Measurements from ENCODE around the gene TOM1L2.

TOM1L2 gene

GRCh38 chr17:17954079-17954478 is 18.1 kb downstream of the TOM1L2 start:
- Histone ChIP-seq H3K27ac (no peak overlapping the region), H3K9me3 (no peaks in the 10 kb centered on the region), H3K4me3 (ENCODE audit: low read depth in 1 of 2, low read length in 1 of 2) (no peak overlapping the region), H3K36me3 (no peaks in the 10 kb centered on the region), H3K4me1 (ENCODE audit: control insufficient read depth in 1 of 2, insufficient read depth in 1 of 2, low read depth in 1 of 2, low read length in 1 of 2) (no peaks in the 10 kb centered on the region), H3K27me3 (no peaks in the 10 kb centered on the region)
- TF ChIP-seq, protein P1, sequence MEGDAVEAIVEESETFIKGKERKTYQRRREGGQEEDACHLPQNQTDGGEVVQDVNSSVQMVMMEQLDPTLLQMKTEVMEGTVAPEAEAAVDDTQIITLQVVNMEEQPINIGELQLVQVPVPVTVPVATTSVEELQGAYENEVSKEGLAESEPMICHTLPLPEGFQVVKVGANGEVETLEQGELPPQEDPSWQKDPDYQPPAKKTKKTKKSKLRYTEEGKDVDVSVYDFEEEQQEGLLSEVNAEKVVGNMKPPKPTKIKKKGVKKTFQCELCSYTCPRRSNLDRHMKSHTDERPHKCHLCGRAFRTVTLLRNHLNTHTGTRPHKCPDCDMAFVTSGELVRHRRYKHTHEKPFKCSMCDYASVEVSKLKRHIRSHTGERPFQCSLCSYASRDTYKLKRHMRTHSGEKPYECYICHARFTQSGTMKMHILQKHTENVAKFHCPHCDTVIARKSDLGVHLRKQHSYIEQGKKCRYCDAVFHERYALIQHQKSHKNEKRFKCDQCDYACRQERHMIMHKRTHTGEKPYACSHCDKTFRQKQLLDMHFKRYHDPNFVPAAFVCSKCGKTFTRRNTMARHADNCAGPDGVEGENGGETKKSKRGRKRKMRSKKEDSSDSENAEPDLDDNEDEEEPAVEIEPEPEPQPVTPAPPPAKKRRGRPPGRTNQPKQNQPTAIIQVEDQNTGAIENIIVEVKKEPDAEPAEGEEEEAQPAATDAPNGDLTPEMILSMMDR (IDR thresholded peaks at IDR 0.05) = no peak

DNA sequence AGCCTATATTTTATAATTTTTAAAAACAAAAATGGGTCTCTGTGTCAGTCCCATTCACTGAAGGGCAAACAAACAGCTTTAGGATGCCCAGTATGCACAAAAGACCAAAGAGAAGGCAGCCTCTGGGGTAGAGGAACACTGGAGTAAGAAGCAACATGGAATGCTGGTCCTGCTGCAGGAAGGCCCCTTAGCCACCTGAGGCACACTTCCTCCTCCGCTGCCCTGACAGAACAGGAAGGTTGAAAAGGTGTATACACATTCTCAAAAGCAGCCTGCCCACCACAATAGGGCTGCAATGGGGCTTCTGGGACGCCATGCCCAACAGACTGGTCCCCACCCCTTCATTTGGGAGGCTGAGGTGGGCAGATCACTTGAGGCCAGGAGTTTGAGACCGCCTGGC is 19.5 kb downstream of the TOM1L2 start:
- no peaks in the 10 kb centered on the region for H3K36me3 ChIP-seq
- H3K9me3 ChIP-seq = no peaks in the 10 kb centered on the region
- TF ChIP-seq, protein P1 (IDR thresholded peaks at IDR 0.05) = no peak
- H3K27ac ChIP-seq = no peak overlapping the region
- no peak overlapping the region for H3K4me3 ChIP-seq (ENCODE audit: low read depth in 1 of 2, low read length in 1 of 2)
- no peaks in the 10 kb centered on the region for H3K27me3 ChIP-seq
- H3K4me1 ChIP-seq (ENCODE audit: control insufficient read depth in 1 of 2, insufficient read depth in 1 of 2, low read depth in 1 of 2, low read length in 1 of 2) = no peaks in the 10 kb centered on the region

GRCh38 chr17:17951524-17951923 is 20.7 kb downstream of the TOM1L2 start:
- Histone ChIP-seq H3K4me1 (ENCODE audit: control insufficient read depth in 1 of 2, insufficient read depth in 1 of 2, low read depth in 1 of 2, low read length in 1 of 2) (no peaks in the 10 kb centered on the region), H3K27me3 (no peaks in the 10 kb centered on the region), H3K9me3 (no peaks in the 10 kb centered on the region), H3K36me3 (no peaks in the 10 kb centered on the region), H3K27ac (no peak overlapping the region), H3K4me3 (ENCODE audit: low read depth in 1 of 2, low read length in 1 of 2) (no peak overlapping the region)
- TF ChIP-seq, protein P1 (IDR thresholded peaks at IDR 0.05) = no peak

DNA sequence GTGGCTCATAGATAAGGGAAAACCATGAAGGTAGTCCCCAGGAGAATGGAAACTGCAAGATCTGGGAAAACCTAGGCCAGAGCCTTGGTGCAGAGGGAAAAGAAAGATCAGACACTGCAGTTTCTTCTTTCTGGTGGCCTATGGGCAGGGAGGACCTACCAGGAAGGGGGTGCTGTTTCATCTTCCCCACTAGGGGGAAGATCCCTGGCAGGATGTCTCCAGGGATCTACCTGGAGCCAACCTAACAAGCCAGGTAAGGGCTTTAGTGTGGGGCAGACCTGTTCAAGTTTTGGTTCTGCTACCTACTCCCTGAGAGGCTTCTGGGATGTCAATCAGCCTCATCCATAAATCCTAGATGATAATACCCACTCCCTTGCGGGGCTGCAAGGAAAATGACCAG is 21.4 kb downstream of the TOM1L2 start:
- Histone ChIP-seq H3K9me3 (no peaks in the 10 kb centered on the region), H3K4me1 (ENCODE audit: control insufficient read depth in 1 of 2, insufficient read depth in 1 of 2, low read depth in 1 of 2, low read length in 1 of 2) (no peaks in the 10 kb centered on the region), H3K4me3 (ENCODE audit: low read depth in 1 of 2, low read length in 1 of 2) (no peak overlapping the region), H3K27ac (no peak overlapping the region), H3K36me3 (no peaks in the 10 kb centered on the region), H3K27me3 (no peaks in the 10 kb centered on the region)
- TF ChIP-seq, protein P1 (IDR thresholded peaks at IDR 0.05) = no peak

DNA sequence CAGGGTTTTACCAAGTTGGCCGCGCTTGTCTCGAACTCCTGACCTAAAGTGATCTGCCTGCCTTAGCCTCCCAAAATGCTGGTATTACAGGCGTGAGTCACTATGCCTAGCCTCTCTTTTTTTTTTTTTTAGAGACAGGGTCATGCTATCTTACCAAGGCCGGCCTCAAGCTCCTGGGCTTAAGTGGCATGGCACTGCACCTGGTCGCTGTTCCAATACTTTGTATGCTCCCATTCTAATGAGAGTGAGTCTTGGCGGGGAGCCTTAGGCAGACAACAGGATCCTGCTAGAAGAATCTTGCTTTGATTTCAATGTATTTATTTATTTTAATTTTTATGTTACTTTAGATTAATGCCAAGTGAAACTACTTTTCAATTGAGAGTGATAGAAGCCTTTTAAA is 21.9 kb downstream of the TOM1L2 start:
- Histone ChIP-seq H3K4me1 (ENCODE audit: control insufficient read depth in 1 of 2, insufficient read depth in 1 of 2, low read depth in 1 of 2, low read length in 1 of 2) (no peaks in the 10 kb centered on the region), H3K27ac (no peak overlapping the region), H3K36me3 (no peaks in the 10 kb centered on the region), H3K27me3 (no peaks in the 10 kb centered on the region), H3K4me3 (ENCODE audit: low read depth in 1 of 2, low read length in 1 of 2) (no peak overlapping the region), H3K9me3 (no peaks in the 10 kb centered on the region)
- TF ChIP-seq, protein P1 (IDR thresholded peaks at IDR 0.05) = no peak

GRCh38 chr17:17947966-17948365 is 24.2 kb downstream of the TOM1L2 start:
- Histone ChIP-seq H3K27ac (no peak overlapping the region), H3K36me3 (peaks cover 3% of the 10 kb centered on the region), H3K27me3 (no peaks in the 10 kb centered on the region)

More at GRCh38 chr17:17947966-17948365, 24.2 kb downstream of the TOM1L2 start:
- Histone ChIP-seq H3K4me3 (ENCODE audit: low read depth in 1 of 2, low read length in 1 of 2) (no peak overlapping the region), H3K9me3 (no peaks in the 10 kb centered on the region), H3K4me1 (ENCODE audit: control insufficient read depth in 1 of 2, insufficient read depth in 1 of 2, low read depth in 1 of 2, low read length in 1 of 2) (no peaks in the 10 kb centered on the region)
- TF ChIP-seq, protein P1 (IDR thresholded peaks at IDR 0.05) = no peak
